Thyroid gland (tissue), 4 donors: Measurements from ENCODE around the gene CDH24. TPM values are rescaled to one million over a fixed set of nuclear protein-coding genes. Genes with fewer than 3 reads are reported as not detected.

Experiments used
- DNase-seq, 2 donors: peaks; one replicate each; pipeline ENCODE4 v3.0.0-alpha.2; 2019
- H3K27ac ChIP-seq, 3 donors: fragments of 200-600 bp; sonication (generic); 1 replicate in 2 of 3; 2 replicates in 1 of 3; pipeline ENCODE4 v1.5.1; 2016 to 2019; ENCODE audit warnings: mild to moderate bottlenecking in 1 of 3, moderate library complexity in 1 of 3
- H3K27me3 ChIP-seq: fragments of 200-600 bp; sonication (generic); one replicate; pipeline ENCODE4 v1.5.1; 2019
- H3K36me3 ChIP-seq, 2 donors: fragments of 200-600 bp; sonication (generic); one replicate each; pipeline ENCODE4 v1.5.1; 2016 to 2019
- H3K4me1 ChIP-seq, 2 donors: fragments of 200-600 bp; sonication (generic); one replicate each; pipeline ENCODE4 v1.5.1; 2017 to 2019
- H3K4me3 ChIP-seq, 3 donors: fragments of 200-600 bp; sonication (generic); replicated peaks in 1 of 3; 1 replicate in 2 of 3; 2 replicates in 1 of 3; pipeline ENCODE4 v1.5.1; 2016; ENCODE audit warnings: mild to moderate bottlenecking in 1 of 3
- H3K9me3 ChIP-seq: fragments of 200-600 bp; sonication (generic); one replicate; pipeline ENCODE4 v1.5.1; 2017
- POLR2A ChIP-seq, 2 donors: fragments of 450-650 bp; IDR thresholded peaks; one replicate each; pipeline ENCODE4 v1.6.1; 2017; ENCODE audit warnings: antibody characterized with exemption in 2 of 2, mild to moderate bottlenecking in 2 of 2, moderate library complexity in 1 of 2
- WGBS, 2 donors: methylation state at CpG; one replicate each; pipeline ENCODE4 v1.1.5; 2017; 5-methylcytosine and 5-hydroxymethylcytosine counted together
- intact Hi-C: fragments of 100-400 bp; cut with DNase I; formaldehyde crosslinking; loops from one replicate; pipeline ENCODE4 v1.15.1; 2023
- total RNA-seq, 4 donors: library from RNA; depleted of rRNA; stranded (reverse); fragments of >200 nt; gene quantifications; one replicate each; pipeline ENCODE4 v1.2.3, GENCODE V29; 2016
- TF ChIP-seq, protein P1 (sequence below), 6 experiments: fragments of 200-600 bp in 3 of 6; fragments of 450-650 bp in 3 of 6; sonication (generic) in 3 of 6; IDR thresholded peaks; one replicate each; pipeline ENCODE4 v1.5.1; 2016 to 2019; ENCODE audit warnings: antibody characterized with exemption in 6 of 6, mild to moderate bottlenecking in 2 of 6, inconsistent platforms in 1 of 6, moderate library complexity in 1 of 6

Gene CDH24
- total RNA-seq, 4 donors from 2014 or later = 2.9 to 7.8 (median 5.6) TPM

DNA sequence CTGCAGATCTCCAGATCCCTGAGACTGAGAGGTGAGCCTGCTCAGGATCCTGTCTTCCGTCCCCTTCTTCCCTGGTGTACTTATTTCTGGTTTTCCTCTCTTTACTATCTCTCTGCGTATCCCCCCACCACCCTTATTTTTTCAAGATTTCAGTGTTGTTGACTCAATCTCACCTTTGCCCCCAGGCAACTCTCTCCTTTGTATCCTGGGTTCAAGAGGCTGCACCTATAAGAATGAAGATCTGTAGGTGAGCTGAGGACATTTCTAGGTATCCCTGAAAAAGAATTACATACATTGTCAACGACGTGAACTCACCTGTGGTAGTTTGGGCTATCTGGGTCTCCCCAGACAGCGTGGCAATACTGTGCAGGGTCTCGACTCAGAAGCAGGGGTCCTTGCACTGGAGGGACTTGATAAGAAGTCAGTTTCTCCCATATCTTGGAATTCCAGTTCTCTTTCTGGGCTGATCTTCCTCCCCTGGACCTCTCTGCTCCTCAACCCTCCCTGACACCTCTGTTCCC, 46.8 kb upstream of the CDH24 start:
- Histone ChIP-seq H3K4me1 (peaks cover 9 to 41% of the 10 kb centered on the region in 2 donors), H3K27me3 (no peaks in the 10 kb centered on the region), H3K27ac (no peak overlapping the region), H3K36me3 (no peaks in the 10 kb centered on the region), H3K4me3 (no peak overlapping the region), H3K9me3 (no peaks in the 10 kb centered on the region)
- intact Hi-C loops = no loop called here
- no peak for DNase-seq
- TF ChIP-seq POLR2A (IDR thresholded peaks at IDR 0.05) = no peak
- TF ChIP-seq, protein P1, sequence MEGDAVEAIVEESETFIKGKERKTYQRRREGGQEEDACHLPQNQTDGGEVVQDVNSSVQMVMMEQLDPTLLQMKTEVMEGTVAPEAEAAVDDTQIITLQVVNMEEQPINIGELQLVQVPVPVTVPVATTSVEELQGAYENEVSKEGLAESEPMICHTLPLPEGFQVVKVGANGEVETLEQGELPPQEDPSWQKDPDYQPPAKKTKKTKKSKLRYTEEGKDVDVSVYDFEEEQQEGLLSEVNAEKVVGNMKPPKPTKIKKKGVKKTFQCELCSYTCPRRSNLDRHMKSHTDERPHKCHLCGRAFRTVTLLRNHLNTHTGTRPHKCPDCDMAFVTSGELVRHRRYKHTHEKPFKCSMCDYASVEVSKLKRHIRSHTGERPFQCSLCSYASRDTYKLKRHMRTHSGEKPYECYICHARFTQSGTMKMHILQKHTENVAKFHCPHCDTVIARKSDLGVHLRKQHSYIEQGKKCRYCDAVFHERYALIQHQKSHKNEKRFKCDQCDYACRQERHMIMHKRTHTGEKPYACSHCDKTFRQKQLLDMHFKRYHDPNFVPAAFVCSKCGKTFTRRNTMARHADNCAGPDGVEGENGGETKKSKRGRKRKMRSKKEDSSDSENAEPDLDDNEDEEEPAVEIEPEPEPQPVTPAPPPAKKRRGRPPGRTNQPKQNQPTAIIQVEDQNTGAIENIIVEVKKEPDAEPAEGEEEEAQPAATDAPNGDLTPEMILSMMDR (IDR thresholded peaks at IDR 0.05) = no peak
- 80 to 87% methylated on average over 6 of the region's 6 CpGs for WGBS, 2 donors

DNA sequence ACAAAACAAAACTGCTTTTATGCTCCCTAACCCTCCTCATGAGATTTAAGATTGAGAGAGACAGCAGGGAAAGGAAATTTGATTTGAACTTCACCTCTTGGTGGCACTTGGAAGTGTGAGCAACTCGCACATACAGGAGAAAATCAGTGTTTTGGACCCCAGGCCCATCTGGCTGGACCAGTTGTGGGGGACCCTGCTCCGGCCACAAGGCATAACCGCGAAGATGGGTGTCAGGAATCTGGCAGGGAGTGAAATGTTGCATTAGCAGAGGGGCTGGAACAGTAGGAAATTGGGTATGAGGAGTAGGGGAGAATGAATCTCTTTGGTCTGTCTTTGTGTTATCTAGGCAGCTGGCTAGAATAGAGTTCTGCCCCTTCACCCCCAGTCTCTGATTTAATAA, 46.3 kb upstream of the CDH24 start:
- Histone ChIP-seq H3K36me3 (peaks cover 0 to 2% of the 10 kb centered on the region in 2 donors), H3K4me1 (peaks cover 9 to 45% of the 10 kb centered on the region in 2 donors), H3K4me3 (no peak overlapping the region)

DNA sequence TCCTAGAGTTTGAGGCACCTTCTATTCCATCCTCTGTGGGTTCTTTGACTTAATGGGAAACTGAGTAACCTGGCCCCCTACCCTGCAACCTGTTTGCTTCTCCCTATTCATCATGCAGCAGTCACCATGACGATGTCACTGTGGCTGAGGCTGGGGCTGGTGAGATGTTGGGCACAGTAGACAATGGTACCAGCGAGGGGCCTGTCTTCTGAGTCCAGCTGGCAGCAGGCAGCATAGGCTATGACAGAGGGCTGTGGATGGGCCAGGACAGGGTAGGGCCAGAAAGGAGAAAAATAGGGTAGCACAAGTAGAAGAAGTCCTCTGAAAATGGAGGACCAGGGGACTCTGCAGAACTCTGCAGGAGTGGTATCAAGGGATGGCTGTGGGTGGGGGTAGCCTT, 45.5 kb upstream of the CDH24 start:
- H3K27ac ChIP-seq = no peak overlapping the region
- peaks cover 9 to 45% of the 10 kb centered on the region in 2 donors for H3K4me1 ChIP-seq
- intact Hi-C loops = no loop called here
- H3K9me3 ChIP-seq = no peaks in the 10 kb centered on the region
- 94 to 95% methylated on average over 2 of the region's 2 CpGs for WGBS, 2 donors
- no peak overlapping the region for H3K4me3 ChIP-seq
- peaks cover 7 to 10% of the 10 kb centered on the region in 2 donors for H3K36me3 ChIP-seq
- H3K27me3 ChIP-seq = no peaks in the 10 kb centered on the region
- DNase-seq = no peak
- no peak for TF ChIP-seq POLR2A (IDR thresholded peaks at IDR 0.05)
- TF ChIP-seq, protein P1 (IDR thresholded peaks at IDR 0.05) = no peak

More for the DNA sequence above, 46.3 kb upstream of the CDH24 start:
- WGBS, 2 donors = 87 to 93% methylated on average over 4 of the region's 4 CpGs
- Histone ChIP-seq H3K9me3 (no peaks in the 10 kb centered on the region), H3K27ac (no peak overlapping the region), H3K27me3 (no peaks in the 10 kb centered on the region)
- DNase-seq = no peak
- TF ChIP-seq, protein P1 (IDR thresholded peaks at IDR 0.05) = no peak
- TF ChIP-seq POLR2A (IDR thresholded peaks at IDR 0.05) = no peak
- intact Hi-C loops = no loop called here

DNA sequence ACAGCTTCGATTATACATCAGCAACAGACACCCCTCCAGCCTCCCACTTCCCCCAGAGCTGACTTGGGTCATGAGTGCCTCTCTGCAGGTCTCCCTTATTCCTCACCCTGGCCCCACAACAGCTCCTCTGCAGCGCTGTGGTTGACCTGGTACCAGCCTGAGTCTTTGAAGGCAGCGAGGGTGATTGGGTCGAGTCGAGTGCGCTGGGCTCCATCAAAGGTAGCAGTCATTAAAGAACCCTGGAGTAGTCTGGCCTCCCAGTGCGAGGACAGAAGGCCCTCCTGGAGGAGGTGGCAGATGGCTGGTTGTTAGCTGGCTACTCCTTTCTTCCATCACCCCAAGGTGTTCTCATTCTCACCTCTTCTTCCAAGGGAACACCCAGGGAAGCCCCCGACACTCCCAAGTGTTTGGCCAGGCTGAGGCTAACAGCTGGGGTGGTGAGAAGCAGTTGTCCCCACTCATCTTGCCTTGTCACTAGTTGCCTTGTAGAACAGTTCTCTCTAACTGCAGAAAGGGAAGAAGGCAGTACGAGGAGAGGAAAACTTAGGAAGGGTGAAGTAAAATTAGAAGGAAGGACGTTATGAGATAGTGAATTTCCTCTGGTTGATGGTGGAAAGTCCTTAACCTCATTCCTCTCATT, 44.8 kb upstream of the CDH24 start:
- Histone ChIP-seq H3K4me3 (no peak overlapping the region), H3K36me3 (peaks cover 9 to 12% of the 10 kb centered on the region in 2 donors), H3K9me3 (no peaks in the 10 kb centered on the region), H3K27me3 (no peaks in the 10 kb centered on the region), H3K27ac (no peak overlapping the region), H3K4me1 (peaks cover 9 to 43% of the 10 kb centered on the region in 2 donors)
- 87 to 88% methylated on average over 10 of the region's 10 CpGs for WGBS, 2 donors
- no peak for TF ChIP-seq POLR2A (IDR thresholded peaks at IDR 0.05)
- TF ChIP-seq, protein P1 (IDR thresholded peaks at IDR 0.05) = no peak
- intact Hi-C loops = no loop called here
- no peak for DNase-seq

DNA sequence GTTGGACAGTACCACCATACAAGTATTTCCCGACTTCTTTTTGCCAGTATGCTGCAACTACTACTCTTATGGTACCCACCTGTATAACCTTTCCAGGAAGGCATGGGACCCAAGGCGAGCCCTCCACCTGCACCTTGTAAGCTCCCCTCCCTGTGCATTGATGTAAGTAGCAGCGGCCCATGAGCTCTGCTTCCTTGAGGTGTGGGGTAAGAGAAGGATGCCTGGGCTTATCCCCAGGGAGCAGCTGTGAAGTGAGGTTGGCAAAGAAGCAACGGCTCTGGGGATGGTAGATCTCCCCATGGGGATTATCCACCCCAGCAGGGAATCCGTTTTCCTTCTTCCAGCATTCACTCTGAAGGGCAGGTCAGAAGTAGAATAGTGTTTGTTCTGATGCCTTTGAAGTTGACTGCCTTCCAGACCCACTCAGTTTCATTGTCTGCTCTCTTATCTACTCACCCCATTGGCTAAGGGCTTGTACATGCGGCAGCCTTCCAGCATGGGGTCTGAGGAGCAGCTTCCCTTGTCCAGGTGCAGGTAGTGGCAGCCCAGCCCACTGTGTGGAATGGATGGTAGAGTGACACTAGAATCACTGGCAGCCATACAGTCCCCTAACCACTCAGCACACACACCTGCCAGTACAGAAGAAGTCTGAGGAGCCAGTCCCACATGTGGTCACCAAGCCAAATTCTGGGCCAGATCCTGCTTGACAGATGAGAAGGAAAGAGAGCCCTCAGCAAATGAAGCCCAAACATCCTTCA, 44.1 kb upstream of the CDH24 start:
- 64 to 71% methylated on average over 6 of the region's 6 CpGs for WGBS, 2 donors
- no peak overlapping the region for H3K4me3 ChIP-seq

More for the DNA sequence above, 44.1 kb upstream of the CDH24 start:
- Histone ChIP-seq H3K9me3 (no peaks in the 10 kb centered on the region), H3K27me3 (no peaks in the 10 kb centered on the region), H3K36me3 (peaks cover 9 to 12% of the 10 kb centered on the region in 2 donors), H3K4me1 (peaks cover 13 to 42% of the 10 kb centered on the region in 2 donors), H3K27ac (no peak overlapping the region)
- DNase-seq = no peak
- intact Hi-C loops = no loop called here
- TF ChIP-seq POLR2A (IDR thresholded peaks at IDR 0.05) = no peak
- TF ChIP-seq, protein P1 (IDR thresholded peaks at IDR 0.05) = no peak
